AG04450 (cell line): ENCODE data around the gene FBXO5. TPM values are rescaled to one million over a fixed set of nuclear protein-coding genes. Genes with fewer than 3 reads are reported as not detected.
"Not testable (repeated sequence)": the region's sequence is repeated elsewhere in the genome, so short reads cannot be mapped to it uniquely, and the experiment has no call there.

ENCODE experiments used
- CTCF ChIA-PET: fragments of 300-600, 350-600 bp; formaldehyde crosslinking; extraction: SDS; loops from one replicate; lab custom pipeline; 2022; ENCODE audit warnings: antibody characterized with exemption, inconsistent platforms; lab: Charles Lee
- POLR2A ChIA-PET: fragments of 350-600 bp; formaldehyde crosslinking; extraction: SDS; loops from one replicate; lab custom pipeline; 2021; ENCODE audit warnings: antibody characterized with exemption, inconsistent platforms; lab: Yijun Ruan, JAX
- DNase-seq: peaks from one replicate; pipeline ENCODE4 v3.0.0-alpha.2; 2011; ENCODE audit warnings: low read depth, low spot score
- H3K27ac ChIP-seq: one replicate; pipeline ENCODE4 v1.5.1; 2012; ENCODE audit warnings: low read depth, low read length, control low read depth
- H3K27me3 ChIP-seq: one replicate; pipeline ENCODE4 v1.6.0; 2012; ENCODE audit warnings: low read length; ENCODE audit not compliant: control insufficient read depth, insufficient read depth
- H3K4me3 ChIP-seq: 2 replicates; pipeline ENCODE4 v1.5.1; 2011; ENCODE audit warnings: mild to moderate bottlenecking, low read depth, low read length, control low read depth
- H3K9me3 ChIP-seq: 2 replicates; pipeline ENCODE4 v1.5.1; 2012; ENCODE audit warnings: low read length; ENCODE audit not compliant: control insufficient read depth, insufficient read depth
- polyA plus RNA-seq: library from polyadenylated mRNA; depleted of rRNA; stranded (reverse); fragments of >200 nt; gene quantifications from 2 replicates; pipeline ENCODE4 v1.2.3, GENCODE V29; 2011
- TF ChIP-seq, protein P1 (sequence below): IDR thresholded peaks from 2 replicates; pipeline ENCODE4 v1.5.1; 2011; ENCODE audit warnings: low read depth, low read length, control low read depth, inconsistent platforms

Gene FBXO5
- polyA plus RNA-seq, 1 experiment, result 13.1 TPM

DNA sequence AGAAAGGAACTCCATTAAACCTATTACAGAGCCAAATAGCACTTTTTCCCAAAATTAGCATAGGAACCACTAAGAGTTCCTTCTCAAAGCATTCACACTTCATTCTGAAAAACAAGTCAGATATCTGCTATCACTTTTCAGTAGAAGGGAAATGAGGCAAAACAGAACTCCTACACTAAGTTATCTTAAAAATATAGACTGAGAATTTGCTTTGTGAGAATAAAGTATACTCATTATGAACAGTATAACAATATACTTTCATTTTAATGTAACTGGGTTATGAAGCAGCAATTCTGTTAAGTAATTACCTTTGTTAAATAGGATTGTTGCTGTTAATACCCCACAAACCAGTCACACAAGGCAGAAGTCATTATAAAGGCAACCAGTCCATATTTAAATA lies 11.0 kb upstream of the FBXO5 start:
- no peak overlapping the region for H3K4me3 ChIP-seq
- no peak overlapping the region for H3K27ac ChIP-seq
- H3K9me3 ChIP-seq, result no peaks in the 10 kb centered on the region
- TF ChIP-seq, protein P1, sequence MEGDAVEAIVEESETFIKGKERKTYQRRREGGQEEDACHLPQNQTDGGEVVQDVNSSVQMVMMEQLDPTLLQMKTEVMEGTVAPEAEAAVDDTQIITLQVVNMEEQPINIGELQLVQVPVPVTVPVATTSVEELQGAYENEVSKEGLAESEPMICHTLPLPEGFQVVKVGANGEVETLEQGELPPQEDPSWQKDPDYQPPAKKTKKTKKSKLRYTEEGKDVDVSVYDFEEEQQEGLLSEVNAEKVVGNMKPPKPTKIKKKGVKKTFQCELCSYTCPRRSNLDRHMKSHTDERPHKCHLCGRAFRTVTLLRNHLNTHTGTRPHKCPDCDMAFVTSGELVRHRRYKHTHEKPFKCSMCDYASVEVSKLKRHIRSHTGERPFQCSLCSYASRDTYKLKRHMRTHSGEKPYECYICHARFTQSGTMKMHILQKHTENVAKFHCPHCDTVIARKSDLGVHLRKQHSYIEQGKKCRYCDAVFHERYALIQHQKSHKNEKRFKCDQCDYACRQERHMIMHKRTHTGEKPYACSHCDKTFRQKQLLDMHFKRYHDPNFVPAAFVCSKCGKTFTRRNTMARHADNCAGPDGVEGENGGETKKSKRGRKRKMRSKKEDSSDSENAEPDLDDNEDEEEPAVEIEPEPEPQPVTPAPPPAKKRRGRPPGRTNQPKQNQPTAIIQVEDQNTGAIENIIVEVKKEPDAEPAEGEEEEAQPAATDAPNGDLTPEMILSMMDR, result no peak
- H3K27me3 ChIP-seq, result no peaks in the 10 kb centered on the region
- DNase-seq, result no peak
- ChIA-PET POLR2A (no interaction called here), CTCF (no interaction called here)

DNA sequence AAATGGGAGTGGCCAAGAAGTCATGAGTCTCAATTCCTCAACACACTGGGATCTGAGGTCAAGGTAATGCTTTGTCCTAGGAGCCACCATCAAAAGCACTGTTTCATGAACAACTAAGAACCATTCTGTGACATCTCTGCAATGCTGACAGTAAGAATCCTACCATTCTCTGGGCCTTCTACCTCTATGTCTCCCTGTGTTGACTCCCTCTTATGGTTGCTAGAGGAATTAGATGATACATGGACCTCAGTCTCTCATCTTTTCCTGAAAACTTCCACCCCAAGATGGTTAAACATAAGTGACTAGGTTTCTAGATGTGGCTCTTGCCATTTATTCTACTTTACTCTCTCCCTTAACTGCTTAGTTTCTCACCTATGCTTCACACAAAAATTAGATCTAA lies 10.6 kb upstream of the FBXO5 start:
- Histone ChIP-seq H3K9me3 (no peaks in the 10 kb centered on the region), H3K27ac (no peak overlapping the region), H3K4me3 (no peak overlapping the region), H3K27me3 (no peaks in the 10 kb centered on the region)
- TF ChIP-seq, protein P1, result no peak
- CTCF ChIA-PET, result no interaction called here
- no peak for DNase-seq
- POLR2A ChIA-PET, result no interaction called here

DNA sequence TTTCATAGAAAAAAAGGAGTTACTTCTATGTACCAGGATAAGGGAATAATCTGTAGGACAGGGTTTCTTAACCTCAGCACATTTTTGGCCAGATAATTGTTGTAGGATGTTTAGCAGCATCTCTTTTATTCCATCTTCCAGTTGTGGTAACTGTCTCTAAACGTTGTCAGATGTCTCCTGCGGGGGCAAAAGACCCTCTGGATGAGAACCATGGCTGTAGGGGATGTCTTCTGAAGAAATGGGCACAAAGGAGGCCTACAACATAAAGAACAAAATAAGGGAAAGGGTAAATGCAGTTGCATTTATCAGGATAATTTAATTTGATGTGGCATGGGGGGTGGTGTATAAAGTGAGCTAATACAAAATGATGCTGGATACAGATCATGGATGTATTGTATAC lies 4.1 kb upstream of the FBXO5 start:
- Histone ChIP-seq H3K27ac (no peak overlapping the region), H3K4me3 (no peak overlapping the region), H3K9me3 (no peaks in the 10 kb centered on the region; the same call in 1 of the 2 replicates), H3K27me3 (no peaks in the 10 kb centered on the region)
- ChIA-PET POLR2A (no interaction called here), CTCF (no interaction called here)
- DNase-seq, result no peak
- TF ChIP-seq, protein P1, result no peak

DNA sequence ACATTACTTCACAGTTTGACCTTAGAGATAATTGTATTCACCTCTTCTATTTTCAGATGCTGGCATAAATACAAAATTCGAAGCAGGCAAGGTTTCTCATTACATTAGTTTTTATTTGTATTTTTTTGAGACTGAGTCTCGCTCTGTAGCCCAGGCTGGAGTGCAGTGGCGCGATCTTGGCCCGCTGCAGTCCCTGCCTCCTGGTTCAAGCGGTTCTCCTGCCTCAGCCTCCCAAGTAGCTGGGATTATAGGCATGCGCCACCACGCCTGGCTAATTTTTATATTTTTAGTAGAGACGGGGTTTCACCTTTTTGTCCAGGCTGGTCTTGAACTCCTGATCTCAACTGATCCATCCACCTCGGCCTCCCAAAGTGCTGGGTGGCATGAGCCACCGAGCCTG lies 2.5 kb upstream of the FBXO5 start:
- POLR2A ChIA-PET, H3K9me3 ChIP-seq, CTCF ChIA-PET, DNase-seq, H3K4me3 ChIP-seq, H3K27me3 ChIP-seq, H3K27ac ChIP-seq: not testable (repeated sequence)

DNA sequence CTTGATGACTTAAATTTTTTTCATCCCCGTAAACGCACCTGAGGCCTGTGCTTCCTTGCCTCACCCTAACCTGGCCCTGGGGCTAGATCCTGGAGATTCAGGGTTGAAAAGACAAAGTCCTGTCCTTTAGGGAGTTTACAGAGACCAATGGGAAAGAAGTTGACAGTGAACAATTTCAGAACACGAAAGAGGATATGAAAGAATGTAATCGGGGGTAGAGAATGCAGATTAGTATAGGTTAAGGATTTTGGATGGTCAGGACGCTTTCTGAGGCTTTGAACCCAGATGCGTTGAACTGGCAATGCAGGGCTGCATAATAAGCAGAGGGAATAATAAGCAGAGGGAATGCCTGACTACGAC lies 1.7 kb upstream of the FBXO5 start:
- POLR2A ChIA-PET, result no interaction called here
- H3K27ac ChIP-seq, result peak overlapping the region; percentile 61
- H3K4me3 ChIP-seq, result peak overlapping the region; percentile 92
- no peak for DNase-seq
- CTCF ChIA-PET, result no interaction called here
- H3K27me3 ChIP-seq, result no peaks in the 10 kb centered on the region
- H3K9me3 ChIP-seq, result no peaks in the 10 kb centered on the region; the same call in 1 of the 2 replicates
- TF ChIP-seq, protein P1, result no peak
